ENCODE data around the gene C1orf21.
A peak's percentile ranks its signal among the peaks of the same experiment; 100 is the strongest.

Gene C1orf21

GRCh38 chr1:184563308-184563707 is 176.5 kb downstream of the C1orf21 start:
- peak; percentile 14 for DNase-seq

- no peak for DNase-seq
Measured at GRCh38 chr1:184567009-184567408, 180.2 kb downstream of the C1orf21 start.

- no peak for DNase-seq
Measured at GRCh38 chr1:184567637-184568036, 180.8 kb downstream of the C1orf21 start.

GRCh38 chr1:184568148-184568547 is 181.3 kb downstream of the C1orf21 start:
- no peak for DNase-seq

- DNase-seq, result no peak
Measured at GRCh38 chr1:184569106-184569505, 182.3 kb downstream of the C1orf21 start.

- DNase-seq, result no peak
Measured at GRCh38 chr1:184574588-184574987, 187.8 kb downstream of the C1orf21 start.

- no peak for DNase-seq
Measured at GRCh38 chr1:184576822-184577221, 190.0 kb downstream of the C1orf21 start.

- no peak for DNase-seq
Measured at GRCh38 chr1:184577319-184577718, 190.5 kb downstream of the C1orf21 start.

- DNase-seq, result no peak
Measured at GRCh38 chr1:184582411-184582810, 195.6 kb downstream of the C1orf21 start.

- no peak for DNase-seq
Measured at GRCh38 chr1:184583849-184584248, 197.0 kb downstream of the C1orf21 start.

GRCh38 chr1:184588701-184589100 is 201.9 kb downstream of the C1orf21 start:
- DNase-seq, result no peak

- DNase-seq, result no peak
Measured at GRCh38 chr1:184590163-184590750, 203.4 kb downstream of the C1orf21 start.

- DNase-seq, result no peak
Measured at GRCh38 chr1:184593597-184593996, 206.8 kb downstream of the C1orf21 start.

GRCh38 chr1:184595596-184595995 is 208.8 kb downstream of the C1orf21 start:
- DNase-seq, result no peak

- no peak for DNase-seq
Measured at GRCh38 chr1:184596950-184597645, 210.3 kb downstream of the C1orf21 start.

GRCh38 chr1:184597650-184598357 is 211.0 kb downstream of the C1orf21 start:
- no peak for DNase-seq

- no peak for DNase-seq
Measured at GRCh38 chr1:184598403-184599193, 211.8 kb downstream of the C1orf21 start.

GRCh38 chr1:184604152-184604900 is 217.5 kb downstream of the C1orf21 start:
- no peak for DNase-seq

GRCh38 chr1:184605941-184606340 is 219.1 kb downstream of the C1orf21 start:
- no peak for DNase-seq

GRCh38 chr1:184606786-184607185 is 220.0 kb downstream of the C1orf21 start:
- DNase-seq, result no peak

- no peak for DNase-seq
Measured at GRCh38 chr1:184608581-184608980, 221.8 kb downstream of the C1orf21 start.

- no peak for DNase-seq
Measured at GRCh38 chr1:184608990-184609389, 222.2 kb downstream of the C1orf21 start.
